Large intestine (tissue), 3 donors: Measurements from ENCODE around the gene DNAJC1. TPM values are rescaled to one million over a fixed set of nuclear protein-coding genes. Genes with fewer than 3 reads are reported as not detected.

Source experiments
- DNase-seq, 2 donors: peaks; one replicate each; pipeline versions ENCODE4 v3.0.0 to v3.0.0-alpha.2; 2013
- H3K27ac ChIP-seq: one replicate; pipeline ENCODE4 v1.5.1; 2013; ENCODE audit warnings: low read length
- H3K27me3 ChIP-seq: 2 replicates; pipeline ENCODE4 v1.6.1; 2013; ENCODE audit warnings: low read length; ENCODE audit not compliant: control insufficient read depth, insufficient read depth
- H3K36me3 ChIP-seq: 2 replicates; pipeline ENCODE4 v1.6.1; 2013; ENCODE audit warnings: low read length; ENCODE audit not compliant: control insufficient read depth, insufficient read depth
- H3K4me1 ChIP-seq: one replicate; pipeline ENCODE4 v1.6.1; 2013; ENCODE audit warnings: low read length; ENCODE audit not compliant: control insufficient read depth, insufficient read depth
- H3K4me3 ChIP-seq: one replicate; pipeline ENCODE4 v1.5.1; 2013; ENCODE audit warnings: low read length
- H3K9me3 ChIP-seq: one replicate; pipeline ENCODE4 v1.6.1; 2013; ENCODE audit warnings: mild to moderate bottlenecking, low read depth, low read length, moderate library complexity; ENCODE audit not compliant: control insufficient read depth
- WGBS: methylation state at CpG from one replicate; pipeline ENCODE4 v1.1.5; 2013; ENCODE audit warnings: low lambda C conversion rate; ENCODE audit not compliant: insufficient coverage; 5-methylcytosine and 5-hydroxymethylcytosine counted together
- polyA plus RNA-seq: library from polyadenylated mRNA; unstranded; fragments of 120-200 nt; gene quantifications from one replicate; pipeline ENCODE4 v1.2.1, GENCODE V29; 2013

DNAJC1 gene
- polyA plus RNA-seq, 1 donor: 25.2 TPM

GRCh38 chr10:21771219-21771618 lies 232.3 kb downstream of the DNAJC1 start:
- no CpG with 5 or more reads among the region's 4 CpGs for WGBS
- Histone ChIP-seq H3K4me1 (no peaks in the 10 kb centered on the region), H3K4me3 (no peak overlapping the region), H3K27me3 (no peaks in the 10 kb centered on the region), H3K9me3 (no peaks in the 10 kb centered on the region), H3K36me3 (no peaks in the 10 kb centered on the region), H3K27ac (no peak overlapping the region)
- no peak for DNase-seq

GRCh38 chr10:21769041-21769440 lies 234.5 kb downstream of the DNAJC1 start:
- Histone ChIP-seq H3K27ac (no peak overlapping the region), H3K4me3 (no peak overlapping the region), H3K4me1 (no peaks in the 10 kb centered on the region), H3K27me3 (no peaks in the 10 kb centered on the region), H3K36me3 (no peaks in the 10 kb centered on the region), H3K9me3 (no peaks in the 10 kb centered on the region)
- 100% methylated on average over 1 of the region's 3 CpGs for WGBS
- no peak for DNase-seq

- Histone ChIP-seq H3K9me3 (no peaks in the 10 kb centered on the region), H3K27ac (no peak overlapping the region), H3K27me3 (no peaks in the 10 kb centered on the region), H3K4me1 (no peaks in the 10 kb centered on the region), H3K36me3 (peaks cover 4% of the 10 kb centered on the region), H3K4me3 (no peak overlapping the region)
- no peak for DNase-seq
- whole genome bisulfite sequencing: no CpG with 5 or more reads among the region's 5 CpGs
Observed at GRCh38 chr10:21764466-21765189, 238.9 kb downstream of the DNAJC1 start.

GRCh38 chr10:21760332-21760731 lies 243.2 kb downstream of the DNAJC1 start:
- no peaks in the 10 kb centered on the region for H3K27me3 ChIP-seq
- no peaks in the 10 kb centered on the region for H3K4me1 ChIP-seq
- no peak overlapping the region for H3K4me3 ChIP-seq
- H3K9me3 ChIP-seq: no peaks in the 10 kb centered on the region
- no peak overlapping the region for H3K27ac ChIP-seq
- DNase-seq: no peak
- no CpG with 5 or more reads among the region's 2 CpGs for WGBS
- peaks cover 15% of the 10 kb centered on the region for H3K36me3 ChIP-seq

GRCh38 chr10:21759232-21759631 lies 244.3 kb downstream of the DNAJC1 start:
- Histone ChIP-seq H3K9me3 (no peaks in the 10 kb centered on the region), H3K27me3 (no peaks in the 10 kb centered on the region), H3K27ac (no peak overlapping the region), H3K4me3 (no peak overlapping the region), H3K36me3 (peaks cover 15% of the 10 kb centered on the region), H3K4me1 (no peaks in the 10 kb centered on the region)
- WGBS: no CpG with 5 or more reads among the region's 21 CpGs
- DNase-seq: no peak

GRCh38 chr10:21758696-21759095 lies 244.8 kb downstream of the DNAJC1 start:
- Histone ChIP-seq H3K27ac (no peak overlapping the region), H3K9me3 (no peaks in the 10 kb centered on the region), H3K36me3 (peaks cover 15% of the 10 kb centered on the region), H3K4me3 (no peak overlapping the region), H3K27me3 (no peaks in the 10 kb centered on the region), H3K4me1 (no peaks in the 10 kb centered on the region)
- WGBS: 100% methylated on average over 2 of the region's 7 CpGs
- no peak for DNase-seq

- Histone ChIP-seq H3K27me3 (no peaks in the 10 kb centered on the region), H3K4me3 (no peak overlapping the region), H3K36me3 (peaks cover 15% of the 10 kb centered on the region), H3K9me3 (no peaks in the 10 kb centered on the region), H3K4me1 (no peaks in the 10 kb centered on the region), H3K27ac (no peak overlapping the region)
- no peak for DNase-seq
- no CpG with 5 or more reads among the region's 14 CpGs for WGBS
Observed at GRCh38 chr10:21758239-21758638, 245.3 kb downstream of the DNAJC1 start.

- WGBS: no CpG with 5 or more reads among the region's 8 CpGs
- Histone ChIP-seq H3K4me3 (no peak overlapping the region), H3K36me3 (peaks cover 15% of the 10 kb centered on the region), H3K27me3 (no peaks in the 10 kb centered on the region), H3K27ac (no peak overlapping the region), H3K9me3 (no peaks in the 10 kb centered on the region), H3K4me1 (no peaks in the 10 kb centered on the region)
- no peak for DNase-seq
Observed at GRCh38 chr10:21757185-21757901, 246.2 kb downstream of the DNAJC1 start.

GRCh38 chr10:21756707-21757106 lies 246.8 kb downstream of the DNAJC1 start:
- no peak for DNase-seq
- no CpG with 5 or more reads among the region's 12 CpGs for WGBS
- Histone ChIP-seq H3K27me3 (no peaks in the 10 kb centered on the region), H3K36me3 (peaks cover 15% of the 10 kb centered on the region), H3K9me3 (no peaks in the 10 kb centered on the region), H3K4me3 (no peak overlapping the region), H3K4me1 (no peaks in the 10 kb centered on the region), H3K27ac (no peak overlapping the region)

GRCh38 chr10:21754410-21755011 lies 249.0 kb downstream of the DNAJC1 start:
- Histone ChIP-seq H3K9me3 (peaks cover 3% of the 10 kb centered on the region), H3K27me3 (no peaks in the 10 kb centered on the region), H3K27ac (no peak overlapping the region), H3K36me3 (peaks cover 11% of the 10 kb centered on the region), H3K4me3 (no peak overlapping the region), H3K4me1 (no peaks in the 10 kb centered on the region)
- 90% methylated on average over 2 of the region's 10 CpGs for WGBS
- peak; percentile 60 to 79 for DNase-seq
